H1 (cell line): ENCODE data around the gene CTSS. TPM values are rescaled to one million over a fixed set of nuclear protein-coding genes. Genes with fewer than 3 reads are reported as not detected.

Experiments used
- CTCF ChIA-PET: fragments of 300-600 bp; sonication (Branson Sonifier 250); formaldehyde crosslinking; loops from one replicate; lab custom pipeline; 2021; ENCODE audit not compliant: partially characterized antibody; lab: Charles Lee
- POLR2A ChIA-PET: fragments of 300-600 bp; sonication (Branson Sonifier 250); formaldehyde crosslinking; loops from one replicate; lab custom pipeline; 2021; ENCODE audit warnings: inconsistent platforms; ENCODE audit not compliant: partially characterized antibody; lab: Charles Lee
- DNase-seq, 2 experiments: peaks; one replicate each; pipeline versions ENCODE4 v3.0.0 to v3.0.0-alpha.2; 2010 to 2022; ENCODE audit warnings: low spot score in 2 of 2, low read depth in 1 of 2, mixed read lengths in 1 of 2
- FAIRE-seq: peaks from 2 replicates; lab custom pipeline; 2011; peaks lifted over from hg19 to GRCh38; lab: Jason Lieb, UNC
- H2AFZ ChIP-seq: 2 replicates; pipeline ENCODE4 v1.8.1; 2012; ENCODE audit warnings: low read length, inconsistent platforms
- H2AK5ac ChIP-seq: 2 replicates; pipeline ENCODE4 v1.6.1; 2013; ENCODE audit warnings: low read depth, low read length
- H2BK120ac ChIP-seq: replicated peaks from 2 replicates; pipeline ENCODE3; 2013; ENCODE audit warnings: low read depth, low read length, inconsistent platforms
- H2BK12ac ChIP-seq: 2 replicates; pipeline ENCODE4 v1.6.1; 2013; ENCODE audit warnings: low read depth, low read length
- H2BK15ac ChIP-seq: 2 replicates; pipeline ENCODE4 v1.6.1; 2013; ENCODE audit warnings: low read length
- H2BK20ac ChIP-seq: 2 replicates; pipeline ENCODE4 v1.6.1; 2013; ENCODE audit warnings: low read length
- H2BK5ac ChIP-seq: 2 replicates; pipeline ENCODE4 v1.6.1; 2013; ENCODE audit warnings: low read depth, low read length
- H3K14ac ChIP-seq: 2 replicates; pipeline ENCODE4 v1.6.1; 2013; ENCODE audit warnings: inconsistent platforms; ENCODE audit not compliant: insufficient read length
- H3K18ac ChIP-seq: 2 replicates; pipeline ENCODE4 v1.6.1; 2013; ENCODE audit warnings: low read length; ENCODE audit errors: extremely low read depth
- H3K23ac ChIP-seq: 2 replicates; pipeline ENCODE4 v1.6.1; 2013; ENCODE audit warnings: inconsistent platforms; ENCODE audit not compliant: insufficient read length
- H3K23me2 ChIP-seq: 2 replicates; pipeline ENCODE4 v1.6.1; 2013; ENCODE audit warnings: low read depth, low read length
- H3K27ac ChIP-seq: 2 replicates; pipeline ENCODE4 v1.6.1; 2011; ENCODE audit warnings: low read depth, low read length, inconsistent platforms
- H3K27me3 ChIP-seq, 4 experiments: replicated peaks in 1 of 4; 1 replicate in 1 of 4; 2 replicates in 3 of 4; pipeline versions ENCODE4 v1.6.1 to v1.8.1; 2011 to 2013; ENCODE audit warnings: low read length in 3 of 4, mild to moderate bottlenecking in 3 of 4, inconsistent platforms in 2 of 4, mixed read lengths in 2 of 4, moderate library complexity in 1 of 4; ENCODE audit not compliant: control insufficient read depth in 3 of 4, insufficient read depth in 3 of 4; ENCODE audit errors: extremely low read depth in 1 of 4
- H3K36me3 ChIP-seq, 4 experiments: 2 replicates each; pipeline versions ENCODE4 v1.6.1 to v1.8.1; 2011 to 2013; ENCODE audit warnings: mild to moderate bottlenecking in 4 of 4, low read length in 3 of 4, moderate library complexity in 2 of 4, control low read depth in 1 of 4, inconsistent platforms in 1 of 4; ENCODE audit not compliant: insufficient read depth in 4 of 4, control insufficient read depth in 2 of 4
- H3K4ac ChIP-seq: replicated peaks from 2 replicates; pipeline ENCODE3; 2013; ENCODE audit warnings: low read length, low read depth, mixed read lengths, inconsistent platforms; ENCODE audit not compliant: insufficient read length
- H3K4me1 ChIP-seq, 4 experiments: replicated peaks in 1 of 4; 1 replicate in 1 of 4; 2 replicates in 3 of 4; pipeline versions ENCODE4 v1.6.1 to v1.8.1; 2011 to 2013; ENCODE audit warnings: low read length in 3 of 4, inconsistent platforms in 2 of 4, mixed read lengths in 1 of 4; ENCODE audit not compliant: insufficient read depth in 4 of 4, control insufficient read depth in 3 of 4
- H3K4me2 ChIP-seq, 2 experiments: 2 replicates each; pipeline versions ENCODE4 v1.6.1 to v1.8.1; 2011 to 2013; ENCODE audit warnings: low read depth in 2 of 2, low read length in 2 of 2, control low read depth in 1 of 2, inconsistent platforms in 1 of 2, mild to moderate bottlenecking in 1 of 2; ENCODE audit not compliant: insufficient read depth in 1 of 2
- H3K4me3 ChIP-seq, 4 experiments: fragments of 200-600, 300-600 bp in 1 of 4; sonication (generic), shearing (Covaris generic), sonication (Bioruptor Twin) in 1 of 4; 2 replicates each; pipeline versions ENCODE4 v1.5.1 to v1.8.1; 2011 to 2016; ENCODE audit warnings: low read length in 4 of 4, low read depth in 3 of 4, control low read depth in 2 of 4, inconsistent platforms in 2 of 4, mild to moderate bottlenecking in 2 of 4, mixed read lengths in 1 of 4, moderate library complexity in 1 of 4; ENCODE audit not compliant: insufficient read depth in 2 of 4; ENCODE audit errors: extremely low read depth in 1 of 4
- H3K56ac ChIP-seq: replicated peaks from 2 replicates; pipeline ENCODE3; 2013; ENCODE audit warnings: low read depth, mild to moderate bottlenecking, mixed read lengths, low read length, inconsistent platforms; ENCODE audit not compliant: insufficient read length
- H3K79me1 ChIP-seq: 2 replicates; pipeline ENCODE4 v1.6.1; 2013; ENCODE audit warnings: low read depth, low read length, control low read depth
- H3K79me2 ChIP-seq, 2 experiments: 2 replicates each; pipeline versions ENCODE4 v1.6.1 to v1.8.1; 2012 to 2013; ENCODE audit warnings: low read length in 2 of 2, mild to moderate bottlenecking in 2 of 2, inconsistent platforms in 1 of 2; ENCODE audit not compliant: insufficient read depth in 2 of 2, control insufficient read depth in 1 of 2
- H3K9ac ChIP-seq, 4 experiments: replicated peaks in 1 of 4; 1 replicate in 1 of 4; 2 replicates in 3 of 4; pipeline versions ENCODE4 v1.6.1 to v1.8.1; 2011 to 2013; ENCODE audit warnings: low read depth in 3 of 4, low read length in 3 of 4, control low read depth in 2 of 4, mild to moderate bottlenecking in 2 of 4, moderate library complexity in 2 of 4, inconsistent platforms in 1 of 4; ENCODE audit errors: extremely low read depth in 1 of 4
- H3K9me3 ChIP-seq, 2 experiments: 2 replicates each; pipeline versions ENCODE4 v1.6.1 to v1.8.1; 2012 to 2013; ENCODE audit warnings: mild to moderate bottlenecking in 2 of 2, moderate library complexity in 2 of 2, control low read depth in 1 of 2, inconsistent platforms in 1 of 2, low read depth in 1 of 2, low read length in 1 of 2, mixed read lengths in 1 of 2; ENCODE audit not compliant: insufficient read depth in 2 of 2
- H4K20me1 ChIP-seq, 2 experiments: replicated peaks in 1 of 2; 2 replicates each; pipeline versions ENCODE3 to v1.8.1; 2011 to 2013; ENCODE audit warnings: inconsistent platforms in 2 of 2, low read length in 2 of 2, mild to moderate bottlenecking in 1 of 2; ENCODE audit not compliant: insufficient read depth in 2 of 2, control insufficient read depth in 1 of 2
- H4K5ac ChIP-seq: 2 replicates; pipeline ENCODE4 v1.6.1; 2013; ENCODE audit warnings: low read length, low read depth, mixed read lengths, inconsistent platforms; ENCODE audit not compliant: insufficient read length
- H4K8ac ChIP-seq: 2 replicates; pipeline ENCODE4 v1.8.0; 2013; ENCODE audit warnings: mild to moderate bottlenecking, moderate library complexity, low read length, inconsistent platforms; ENCODE audit not compliant: insufficient read depth; ENCODE audit errors: extremely low read depth
- H4K91ac ChIP-seq: replicated peaks from 2 replicates; pipeline ENCODE3; 2013; ENCODE audit warnings: low read length, mixed read lengths, inconsistent platforms; ENCODE audit not compliant: insufficient read length
- BACH1 ChIP-seq: IDR thresholded peaks from 2 replicates; pipeline ENCODE4 v1.6.1; 2012; ENCODE audit warnings: low read length, improper control_type of control experiment
- BCL11A ChIP-seq, 2 experiments: IDR thresholded peaks; one replicate each; pipeline ENCODE4 v1.6.1; 2011; ENCODE audit warnings: low read depth in 2 of 2, low read length in 2 of 2, mild to moderate bottlenecking in 2 of 2
- BRCA1 ChIP-seq: IDR thresholded peaks from 2 replicates; pipeline ENCODE4 v1.6.1; 2012; ENCODE audit warnings: low read depth, low read length, improper control_type of control experiment
- CBX5 ChIP-seq: fragments of 300-800, 300-1000 bp; sonication (generic); IDR thresholded peaks from 2 replicates; pipeline ENCODE4 v1.7.1; 2016; ENCODE audit warnings: antibody characterized with exemption, low read length, low read depth
- EGR1 ChIP-seq: IDR thresholded peaks from 2 replicates; pipeline ENCODE4 v1.6.1; 2011; ENCODE audit warnings: low read depth, low read length, borderline replicate concordance
- JUND ChIP-seq: IDR thresholded peaks from 2 replicates; pipeline ENCODE4 v1.6.1; 2011; ENCODE audit warnings: mild to moderate bottlenecking, improper control_type of control experiment, low read length
- NRF1 ChIP-seq: IDR thresholded peaks from 2 replicates; pipeline ENCODE4 v1.6.1; 2011; ENCODE audit warnings: mild to moderate bottlenecking, low read depth, low read length, improper control_type of control experiment
- POLR2A ChIP-seq, 2 experiments: IDR thresholded peaks; 1 replicate in 1 of 2; 2 replicates in 1 of 2; pipeline ENCODE4 v1.6.1; 2011; ENCODE audit warnings: low read depth in 2 of 2, low read length in 2 of 2, mild to moderate bottlenecking in 2 of 2; ENCODE audit errors: control extremely low read depth in 1 of 2
- RNF2 ChIP-seq: fragments of 200-900, 300-1000 bp; sonication (generic); IDR thresholded peaks from 2 replicates; pipeline ENCODE4 v1.7.1; 2016; ENCODE audit warnings: borderline replicate concordance, low read depth, mild to moderate bottlenecking, antibody characterized with exemption, low read length; ENCODE audit not compliant: poor library complexity, severe bottlenecking; ENCODE audit errors: missing control alignments
- SP2 ChIP-seq: IDR thresholded peaks from 2 replicates; pipeline ENCODE4 v1.6.1; 2012; ENCODE audit warnings: mild to moderate bottlenecking, low read length, inconsistent platforms
- SRF ChIP-seq: IDR thresholded peaks from 2 replicates; pipeline ENCODE4 v1.6.1; 2011; ENCODE audit warnings: mild to moderate bottlenecking, low read depth, low read length, moderate library complexity
- WGBS, 2 experiments: shearing (Covaris generic) in 1 of 2; methylation state at CpG; one replicate each; pipeline versions ENCODE4 v1.1.6 to v1.1.7; 2013 to 2015; ENCODE audit warnings: low lambda C conversion rate in 2 of 2, mixed read lengths in 2 of 2, inconsistent platforms in 1 of 2, low coverage in 1 of 2, missing lambda C conversion rate in 1 of 2; ENCODE audit not compliant: insufficient replicate concordance in 2 of 2, insufficient coverage in 1 of 2, insufficient read length in 1 of 2; ENCODE audit errors: extremely low coverage in 1 of 2, missing lambda C conversion rate in 1 of 2; 5-methylcytosine and 5-hydroxymethylcytosine counted together
- long read RNA-seq, 2 experiments: library from RNA in 1 of 2; library from capped mRNA in 1 of 2; stranded (forward); transcript quantifications; one replicate each; pipeline ENCODE4 v2.0.0, GENCODE V29; 2021; ENCODE audit warnings: inconsistent platforms in 1 of 2
- polyA minus RNA-seq, 3 experiments: library from RNA; depleted of rRNA, polyadenylated mRNA; stranded (reverse); fragments of >200 nt; gene quantifications; 1 replicate in 2 of 3; 2 replicates in 1 of 3; pipeline ENCODE4 v1.2.3, GENCODE V29; 2011
- polyA plus RNA-seq, 7 experiments: library from polyadenylated mRNA; depleted of rRNA in 3 of 7; stranded (reverse) in 5 of 7; unstranded in 2 of 7; fragments of >200 nt in 5 of 7; fragments of 200-250 nt in 2 of 7; gene quantifications; 1 replicate in 5 of 7; 2 replicates in 1 of 7; 4 replicates in 1 of 7; pipeline versions ENCODE4 v1.2.1 to v1.2.3, GENCODE V29; 2011 to 2013; ENCODE audit warnings: missing spikeins in 2 of 7, mixed read lengths in 2 of 7
- total RNA-seq: library from RNA; stranded (reverse); fragmentation: NEBNext Ultra II Directional; extraction: Animal tissue kit (Norgen Biotek cat#: 25700); gene quantifications from 2 replicates; pipeline ENCODE4 v1.2.1, GENCODE V29; 2021

Gene CTSS
- total RNA-seq (not detected in 2 replicates), polyA plus RNA-seq (2011; rRNA removed) (not detected in 2 replicates), polyA minus RNA-seq (2011; rRNA and poly(A)+ RNA removed) (0.28 TPM in 1 of 2 replicates, not detected in the other)
- polyA plus RNA-seq (2011; cell fraction: cytosol; rRNA removed), result 0.08 TPM
- not detected for polyA plus RNA-seq (2011; cell fraction: nucleus; rRNA removed)
- not detected in 4 replicates for polyA plus RNA-seq (2012, experiment 1 of 2)
- not detected for polyA plus RNA-seq (2012, experiment 2 of 2)
- 0.04 TPM for polyA plus RNA-seq (2013, experiment 1 of 2)
- polyA plus RNA-seq (2013, experiment 2 of 2), result 0.07 TPM
- not detected for polyA minus RNA-seq (2011; cell fraction: cytosol; rRNA and poly(A)+ RNA removed)
- not detected for polyA minus RNA-seq (2011; cell fraction: nucleus; rRNA and poly(A)+ RNA removed)
- long read RNA-seq, experiment 1, result 0 reads
- long read RNA-seq, experiment 2, result 0 reads

DNA sequence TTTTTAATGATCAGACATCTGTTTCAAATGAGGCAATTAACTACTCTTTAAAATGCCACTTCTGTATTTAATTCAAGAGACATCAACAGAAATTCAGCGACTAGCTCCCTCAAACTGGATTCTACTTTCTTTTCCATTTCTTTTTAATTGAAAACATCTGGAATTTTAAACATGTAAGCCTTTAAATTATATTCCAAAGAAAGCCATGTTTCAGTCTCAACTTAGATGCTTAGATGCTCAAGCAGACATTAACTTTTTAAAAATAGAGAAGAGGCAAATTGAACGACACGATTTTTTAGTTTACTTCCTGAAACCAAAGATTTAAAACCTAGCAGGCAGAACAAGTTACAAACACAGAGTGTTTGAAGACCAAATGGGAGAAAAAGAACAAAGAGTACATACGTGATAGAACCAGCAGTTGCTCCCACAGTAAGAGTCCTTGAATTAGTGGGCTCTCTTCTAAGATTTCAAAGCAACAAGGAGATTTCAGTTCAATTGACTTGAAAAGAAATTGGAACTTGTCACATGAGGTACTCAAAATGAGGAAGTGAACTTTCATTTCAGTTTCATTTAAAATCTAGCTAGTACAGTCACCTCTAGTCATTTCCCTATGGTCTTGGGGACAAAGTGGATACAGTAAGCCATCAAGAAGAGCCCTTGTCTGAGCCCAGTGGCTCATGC lies at the start of gene CTSS:
TSS of gene CTSS (minus strand) at position 483 of the 681 bp plus-strand sequence. CDS start 1,015 bp downstream, outside the sequence.
- H3K4me1 ChIP-seq, result no peaks in the 10 kb centered on the region
- H2AK5ac ChIP-seq, result no peak within 1 kb of the TSS
- DNase-seq, result no peak
- H3K56ac ChIP-seq, result no peak within 1 kb of the TSS
- 84% methylated on average over 4 of the region's 4 CpGs; no CpG with 5 or more reads in 1 of the 2 experiments for WGBS, 2 experiments
- no peaks in the 10 kb centered on the region for H3K79me1 ChIP-seq
- no peaks in the 10 kb centered on the region for H3K79me2 ChIP-seq
- no peak within 1 kb of the TSS for H2BK12ac ChIP-seq
- TF ChIP-seq POLR2A (IDR thresholded peaks at IDR 0.05; ENCODE audit: control extremely low read depth in 1 of 2, low read depth in 2 of 2, low read length in 2 of 2) (no peak), NRF1 (no peak), EGR1 (no peak), RNF2 (no peak), SP2 (no peak), BCL11A (IDR thresholded peaks at IDR 0.05; ENCODE audit: low read depth in 2 of 2, low read length in 2 of 2) (no peak), JUND (no peak), BACH1 (no peak), SRF (no peak), CBX5 (no peak), BRCA1 (no peak)
- no peak within 1 kb of the TSS for H2BK15ac ChIP-seq
- no peak within 1 kb of the TSS for H3K18ac ChIP-seq
- no peak within 1 kb of the TSS for H4K91ac ChIP-seq
- H3K27ac ChIP-seq, result no peak within 1 kb of the TSS
- H3K23ac ChIP-seq, result no peak within 1 kb of the TSS
- no peaks in the 10 kb centered on the region for H4K20me1 ChIP-seq
- H3K27me3 ChIP-seq, result no peaks in the 10 kb centered on the region
- no peaks in the 10 kb centered on the region for H3K36me3 ChIP-seq
- no peak within 1 kb of the TSS for H3K4me3 ChIP-seq
- H4K8ac ChIP-seq, result no peak within 1 kb of the TSS
- no peak within 1 kb of the TSS for H3K4me2 ChIP-seq
- no peak within 1 kb of the TSS for H3K14ac ChIP-seq
- no peak within 1 kb of the TSS for H2BK120ac ChIP-seq
- H2BK20ac ChIP-seq, result no peak within 1 kb of the TSS
- no peak within 1 kb of the TSS for H4K5ac ChIP-seq
- no peak within 1 kb of the TSS; the same call in 1 of the 2 replicates for H2AFZ ChIP-seq
- no peaks in the 10 kb centered on the region; the same call in 1 of the 2 replicates for H3K23me2 ChIP-seq
- no peak within 1 kb of the TSS for H3K4ac ChIP-seq
- H3K9ac ChIP-seq, result no peak within 1 kb of the TSS
- CTCF ChIA-PET, result interaction anchor here (1.7 kb wide), 1 partner anchor 48 kb away, joined by 5 read pairs; no protein-coding TSS in a partner anchor
- POLR2A ChIA-PET, result interaction anchor here (1.0 kb wide), 1 partner anchor 10 kb away, joined by 6 read pairs; no protein-coding TSS in a partner anchor
- H3K9me3 ChIP-seq, result peaks cover 0 to 1% of the 10 kb centered on the region in 2 experiments; a peak in 1 of 4 replicates
- no peak within 1 kb of the TSS for H2BK5ac ChIP-seq
- FAIRE-seq, result no peak
